Activated gamma-delta T cell (primary cell): ENCODE results near the gene ATG4B.

Experiments
- DNase-seq: peaks from one replicate; lab custom pipeline; 2025; lab: John Stamatoyannopoulos, UW

The ATG4B gene

GRCh38 chr2:241666627-241667400 lies 29.3 kb downstream of the ATG4B start:
- DNase-seq = no peak

GRCh38 chr2:241668354-241668753 lies 30.9 kb downstream of the ATG4B start:
- no peak for DNase-seq

GRCh38 chr2:241668839-241669238 lies 31.3 kb downstream of the ATG4B start:
- no peak for DNase-seq

- no peak for DNase-seq
Measured at GRCh38 chr2:241670333-241671110, 33.0 kb downstream of the ATG4B start.

- DNase-seq = no peak
Measured at GRCh38 chr2:241671457-241672240, 34.2 kb downstream of the ATG4B start.

GRCh38 chr2:241672243-241673188 lies 35.0 kb downstream of the ATG4B start:
- no peak for DNase-seq

- DNase-seq = no peak
Measured at GRCh38 chr2:241673189-241673663, 35.7 kb downstream of the ATG4B start.

- DNase-seq = no peak
Measured at GRCh38 chr2:241673797-241674725, 36.6 kb downstream of the ATG4B start.

- DNase-seq = no peak
Measured at GRCh38 chr2:241675885-241676284, 38.4 kb downstream of the ATG4B start.

GRCh38 chr2:241676665-241677064 lies 39.2 kb downstream of the ATG4B start:
- no peak for DNase-seq

- DNase-seq = no peak
Measured at GRCh38 chr2:241677392-241677791, 39.9 kb downstream of the ATG4B start.

- no peak for DNase-seq
Measured at GRCh38 chr2:241678307-241678706, 40.8 kb downstream of the ATG4B start.

GRCh38 chr2:241678784-241679540 lies 41.5 kb downstream of the ATG4B start:
- DNase-seq = no peak

GRCh38 chr2:241680044-241680443 lies 42.6 kb downstream of the ATG4B start:
- DNase-seq = no peak

GRCh38 chr2:241680827-241681599 lies 43.5 kb downstream of the ATG4B start:
- no peak for DNase-seq

GRCh38 chr2:241686324-241686649 lies 48.8 kb downstream of the ATG4B start:
- no peak for DNase-seq

GRCh38 chr2:241686650-241687425 lies 49.3 kb downstream of the ATG4B start, which contains the start of gene DTYMK:
Gene DTYMK, minus strand, starts transcription at chr2:241686815. Its CDS starts 32 bp downstream, at chr2:241686783.
- DNase-seq = peak; percentile 97

- DNase-seq = no peak
Measured at GRCh38 chr2:241689306-241689705, 51.8 kb downstream of the ATG4B start.
